SH-SY5Y (cell line): ENCODE results near the gene MAPT.

Source experiments
- GATA2 ChIP-seq: IDR thresholded peaks from 2 replicates; pipeline ENCODE4 v1.6.1; 2011; ENCODE audit warnings: mild to moderate bottlenecking, low read depth, low read length
- GATA3 ChIP-seq: IDR thresholded peaks from 2 replicates; pipeline ENCODE4 v1.6.1; 2011; ENCODE audit warnings: low read depth, mild to moderate bottlenecking, low read length, moderate library complexity

GRCh38 chr17:45976755-45977505 lies 82.6 kb downstream of the MAPT start:
- no peak for TF ChIP-seq GATA3
- no peak for TF ChIP-seq GATA2
